ENCODE measurements around the gene CTTNBP2NL. TPM values are rescaled to one million over a fixed set of nuclear protein-coding genes. Genes with fewer than 3 reads are reported as not detected.
"Not testable (repeated sequence)": the region's sequence is repeated elsewhere in the genome, so short reads cannot be mapped to it uniquely, and the experiment has no call there.

Gene CTTNBP2NL
- total RNA-seq, 2 experiments from 2014 or later, result 1.0 to 1.4 TPM

DNA sequence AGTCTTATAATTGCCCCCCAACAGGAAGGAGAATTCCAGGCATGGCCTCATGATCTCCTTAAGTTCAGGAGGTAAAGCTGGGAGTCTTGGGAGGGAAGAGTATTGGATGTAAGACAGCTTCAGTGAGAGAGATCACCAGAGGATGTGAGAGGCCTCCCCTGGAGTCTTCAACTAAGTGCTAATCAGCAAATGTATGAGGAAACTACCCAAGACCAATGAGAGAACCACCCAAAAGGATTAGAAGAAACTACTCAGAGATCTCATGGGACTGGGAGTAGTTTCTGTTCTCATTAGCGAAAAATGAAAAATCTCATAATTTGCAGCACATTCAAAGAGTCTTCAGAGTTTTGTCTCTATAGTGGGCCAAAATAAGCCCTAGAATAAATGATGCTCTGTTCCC, 76.1 kb downstream of the CTTNBP2NL start:
- Mint-ChIP-seq H3K27ac (no peak overlapping the region), H3K9me3 (peaks cover 5% of the 10 kb centered on the region), H3K27me3 (ENCODE audit: low read depth) (peaks cover 23% of the 10 kb centered on the region), H3K4me1 (ENCODE audit: low read depth) (no peaks in the 10 kb centered on the region), H3K4me3 (no peak overlapping the region), H3K36me3 (ENCODE audit: low read depth) (peaks cover under 1% of the 10 kb centered on the region)
- CTCF ChIA-PET, result interaction anchor here (0.5 to 1.2 kb wide), 2 partner anchors 81 to 546 kb away, joined by 3 to 4 read pairs; no protein-coding TSS in a partner anchor
- intact Hi-C loops (cut with micrococcal nuclease), result loop anchor here (10.0 kb wide), 1 partner anchor 783 kb away; no protein-coding TSS in a partner anchor
- no peak for DNase-seq

- Mint-ChIP-seq H3K9me3 (peaks cover 15% of the 10 kb centered on the region), H3K4me1 (ENCODE audit: low read depth) (no peaks in the 10 kb centered on the region), H3K4me3 (no peak overlapping the region), H3K27ac (no peak overlapping the region), H3K36me3 (ENCODE audit: low read depth) (peaks cover 7% of the 10 kb centered on the region), H3K27me3 (ENCODE audit: low read depth) (peaks cover 12% of the 10 kb centered on the region)
- intact Hi-C loops (cut with micrococcal nuclease), result loop anchor here (10.0 kb wide), 1 partner anchor 777 kb away; no protein-coding TSS in a partner anchor
- DNase-seq, result no peak
- CTCF ChIA-PET, result interaction anchor here (1.1 kb wide), 1 partner anchor 11 kb away, joined by 3 read pairs; no protein-coding TSS in a partner anchor
These were observed 81.5 kb downstream of the CTTNBP2NL start for GRCh38 chr1:112477550-112477949.

- no peaks in the 10 kb centered on the region for H3K4me1 Mint-ChIP-seq (ENCODE audit: low read depth)
- peaks cover 14% of the 10 kb centered on the region for H3K27me3 Mint-ChIP-seq (ENCODE audit: low read depth)
- no peak for DNase-seq
- no peak overlapping the region for H3K27ac Mint-ChIP-seq
- peaks cover 7% of the 10 kb centered on the region for H3K36me3 Mint-ChIP-seq (ENCODE audit: low read depth)
- no peak overlapping the region for H3K4me3 Mint-ChIP-seq
- CTCF ChIA-PET, result interaction anchor here (1.1 kb wide), 1 partner anchor 12 kb away, joined by 3 read pairs; no protein-coding TSS in a partner anchor
- H3K9me3 Mint-ChIP-seq, result peaks cover 15% of the 10 kb centered on the region
- intact Hi-C loops (cut with micrococcal nuclease), result loop anchor here (10.0 kb wide), 1 partner anchor 776 kb away; no protein-coding TSS in a partner anchor
These were observed 82.3 kb downstream of the CTTNBP2NL start for GRCh38 chr1:112478314-112478713.

DNA sequence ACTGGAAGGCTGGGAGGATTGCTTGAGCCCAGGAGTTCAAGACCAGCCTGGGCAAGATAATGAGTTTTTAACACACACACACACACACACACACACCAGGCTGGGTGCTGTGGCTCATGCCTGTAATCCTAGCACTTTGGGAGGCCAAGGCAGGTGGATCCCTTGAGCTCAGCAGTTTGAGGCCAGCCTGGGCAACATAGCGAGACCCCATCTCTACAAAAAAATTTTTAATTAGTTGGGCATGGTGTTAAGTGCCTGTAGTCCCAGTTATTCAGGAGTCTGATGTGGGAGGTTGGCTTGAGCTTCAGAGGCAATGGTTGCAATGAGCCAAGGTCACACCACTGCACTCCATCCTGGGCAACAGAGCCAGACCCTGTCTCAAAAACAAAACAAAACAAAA, 90.0 kb downstream of the CTTNBP2NL start:
- DNase-seq; H3K9me3 Mint-ChIP-seq; H3K4me3 Mint-ChIP-seq; H3K36me3 Mint-ChIP-seq (ENCODE audit: low read depth); intact Hi-C loops (cut with micrococcal nuclease); H3K4me1 Mint-ChIP-seq (ENCODE audit: low read depth); H3K27ac Mint-ChIP-seq; H3K27me3 Mint-ChIP-seq (ENCODE audit: low read depth): not testable (repeated sequence)
- CTCF ChIA-PET, result interaction anchor here (1.3 kb wide), 1 partner anchor 16 kb away, joined by 3 read pairs; no protein-coding TSS in a partner anchor

- H3K27ac Mint-ChIP-seq; DNase-seq; H3K36me3 Mint-ChIP-seq (ENCODE audit: low read depth); H3K9me3 Mint-ChIP-seq; H3K4me1 Mint-ChIP-seq (ENCODE audit: low read depth); CTCF ChIA-PET; H3K4me3 Mint-ChIP-seq; intact Hi-C loops (cut with micrococcal nuclease); H3K27me3 Mint-ChIP-seq (ENCODE audit: low read depth): not testable (repeated sequence)
These were observed 91.7 kb downstream of the CTTNBP2NL start for GRCh38 chr1:112487686-112488085.

GRCh38 chr1:112488141-112488540, 92.1 kb downstream of the CTTNBP2NL start:
- H3K27ac Mint-ChIP-seq, result no peak overlapping the region
- intact Hi-C loops (cut with micrococcal nuclease), result no loop called here
- DNase-seq, result no peak
- H3K4me3 Mint-ChIP-seq, result no peak overlapping the region
- CTCF ChIA-PET, result no interaction called here
- H3K4me1 Mint-ChIP-seq (ENCODE audit: low read depth), result no peaks in the 10 kb centered on the region
- peaks cover 3% of the 10 kb centered on the region for H3K27me3 Mint-ChIP-seq (ENCODE audit: low read depth)
- no peaks in the 10 kb centered on the region for H3K9me3 Mint-ChIP-seq
- H3K36me3 Mint-ChIP-seq (ENCODE audit: low read depth), result no peaks in the 10 kb centered on the region

- Mint-ChIP-seq H3K4me1 (ENCODE audit: low read depth) (no peaks in the 10 kb centered on the region), H3K27ac (no peak overlapping the region), H3K9me3 (no peaks in the 10 kb centered on the region), H3K36me3 (ENCODE audit: low read depth) (no peaks in the 10 kb centered on the region), H3K27me3 (ENCODE audit: low read depth) (peaks cover 7% of the 10 kb centered on the region), H3K4me3 (no peak overlapping the region)
- CTCF ChIA-PET, result interaction anchor here (3.0 kb wide), 1 partner anchor 9 kb away, joined by 12 read pairs; no protein-coding TSS in a partner anchor
- intact Hi-C loops (cut with micrococcal nuclease), result no loop called here
- DNase-seq, result no peak
These were observed 96.1 kb downstream of the CTTNBP2NL start for GRCh38 chr1:112492076-112492475.

DNA sequence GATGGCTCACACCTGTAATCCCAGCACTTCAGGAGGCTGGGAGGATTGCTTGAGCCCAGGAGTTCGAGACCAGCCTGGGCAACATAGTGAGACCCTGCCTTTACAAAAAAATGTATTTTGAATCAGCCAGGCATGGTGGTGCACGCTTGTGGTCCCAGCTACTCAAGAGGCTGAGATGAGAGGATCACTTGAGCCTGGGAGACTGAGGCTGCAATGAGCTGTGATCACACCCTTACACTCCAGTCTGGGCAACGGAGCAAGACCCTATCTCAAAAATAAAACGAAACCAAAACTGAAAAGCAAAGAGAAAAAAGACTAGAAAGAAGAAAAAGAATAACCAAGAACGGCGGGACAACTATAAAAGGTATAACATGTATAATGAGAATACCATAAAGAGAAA, 97.3 kb downstream of the CTTNBP2NL start:
- H3K36me3 Mint-ChIP-seq (ENCODE audit: low read depth), result no peaks in the 10 kb centered on the region
- H3K27ac Mint-ChIP-seq, result no peak overlapping the region
- H3K4me3 Mint-ChIP-seq, result no peak overlapping the region
- no peaks in the 10 kb centered on the region for H3K9me3 Mint-ChIP-seq
- intact Hi-C loops (cut with micrococcal nuclease), result no loop called here
- H3K27me3 Mint-ChIP-seq (ENCODE audit: low read depth), result peaks cover 12% of the 10 kb centered on the region
- DNase-seq, result no peak
- CTCF ChIA-PET, result interaction anchor here (0.7 to 3.0 kb wide), 2 partner anchors 8 to 223 kb away, joined by 3 to 12 read pairs; no protein-coding TSS in a partner anchor
- H3K4me1 Mint-ChIP-seq (ENCODE audit: low read depth), result no peaks in the 10 kb centered on the region

- Mint-ChIP-seq H3K4me1 (ENCODE audit: low read depth) (no peaks in the 10 kb centered on the region), H3K36me3 (ENCODE audit: low read depth) (no peaks in the 10 kb centered on the region), H3K4me3 (no peak overlapping the region), H3K9me3 (no peaks in the 10 kb centered on the region), H3K27me3 (ENCODE audit: low read depth) (peaks cover 31% of the 10 kb centered on the region), H3K27ac (no peak overlapping the region)
- CTCF ChIA-PET, result no interaction called here
- no peak for DNase-seq
- intact Hi-C loops (cut with micrococcal nuclease), result no loop called here
These were observed 100.3 kb downstream of the CTTNBP2NL start for GRCh38 chr1:112496290-112496689.

- no peak overlapping the region for H3K27ac Mint-ChIP-seq
- peaks cover 58% of the 10 kb centered on the region for H3K27me3 Mint-ChIP-seq (ENCODE audit: low read depth)
- peaks cover 3% of the 10 kb centered on the region for H3K4me1 Mint-ChIP-seq (ENCODE audit: low read depth)
- DNase-seq, result peak; percentile 73
- intact Hi-C loops (cut with micrococcal nuclease), result loop anchor here (1.0 to 10.0 kb wide), 4 partner anchors 111 to 205 kb away; partner anchors contain the start of genes MOV10 and RHOC
- no peaks in the 10 kb centered on the region for H3K36me3 Mint-ChIP-seq (ENCODE audit: low read depth)
- H3K9me3 Mint-ChIP-seq, result no peaks in the 10 kb centered on the region
- peak overlapping the region; percentile 60 for H3K4me3 Mint-ChIP-seq
- CTCF ChIA-PET, result interaction anchor here (0.6 to 2.9 kb wide), 23 partner anchors 9 to 795 kb away, joined by 3 to 36 read pairs (median 4); partner anchors contain the start of gene PPM1J
These were observed 106.0 kb downstream of the CTTNBP2NL start for GRCh38 chr1:112501810-112502641.

- DNase-seq, result no peak
- Mint-ChIP-seq H3K4me3 (no peak overlapping the region), H3K27ac (no peak overlapping the region), H3K36me3 (ENCODE audit: low read depth) (no peaks in the 10 kb centered on the region), H3K27me3 (ENCODE audit: low read depth) (peaks cover 55% of the 10 kb centered on the region), H3K9me3 (no peaks in the 10 kb centered on the region), H3K4me1 (ENCODE audit: low read depth) (peaks cover 3% of the 10 kb centered on the region)
- CTCF ChIA-PET, result interaction anchor here (0.8 to 2.9 kb wide), 7 partner anchors 11 to 206 kb away, joined by 4 to 36 read pairs (median 6); no protein-coding TSS in a partner anchor
- intact Hi-C loops (cut with micrococcal nuclease), result loop anchor here (1.0 to 10.0 kb wide), 2 partner anchors 111 to 172 kb away; partner anchors contain the start of gene MOV10
These were observed 106.8 kb downstream of the CTTNBP2NL start for GRCh38 chr1:112502826-112503225.

- DNase-seq, result no peak
- Mint-ChIP-seq H3K27me3 (ENCODE audit: low read depth) (peaks cover 49% of the 10 kb centered on the region), H3K4me1 (ENCODE audit: low read depth) (peaks cover 3% of the 10 kb centered on the region), H3K27ac (no peak overlapping the region), H3K4me3 (no peak overlapping the region), H3K36me3 (ENCODE audit: low read depth) (no peaks in the 10 kb centered on the region), H3K9me3 (no peaks in the 10 kb centered on the region)
- CTCF ChIA-PET, result interaction anchor here (0.8 to 1.1 kb wide), 3 partner anchors 37 to 200 kb away, joined by 3 to 5 read pairs (median 3); no protein-coding TSS in a partner anchor
- intact Hi-C loops (cut with micrococcal nuclease), result loop anchor here (10.0 kb wide), 1 partner anchor 171 kb away; the partner anchor contains the start of gene MOV10
These were observed 108.1 kb downstream of the CTTNBP2NL start for GRCh38 chr1:112504001-112504660.

Data from activated naive CD4-positive, alpha-beta T cell treated with anti-CD3 and anti-CD28 coated beads for 36 hours (primary cell).